GM21723 (cell line): Measurements from ENCODE around the gene LEKR1.
"Not testable (repeated sequence)": the region's sequence is repeated elsewhere in the genome, so short reads cannot be mapped to it uniquely, and the experiment has no call there.

Experiments
- ATAC-seq: cut with Tn5 transposase; IDR thresholded peaks from one replicate; pipeline ENCODE4 v1.9.1; 2021; ENCODE audit warnings: mild to moderate bottlenecking, moderate library complexity; ENCODE audit not compliant: unreplicated experiment

The LEKR1 gene

GRCh38 chr3:156826144-156826895 lies at the start of gene LEKR1:
Gene LEKR1 (plus strand): TSS chr3:156826353. CDS start chr3:156829330, 2,977 bp downstream.
- ATAC-seq, result peak; percentile 93

- ATAC-seq, result no peak
Observed at GRCh38 chr3:156776871-156777270, 49.3 kb upstream of the LEKR1 start.

GRCh38 chr3:156781310-156782230 lies 44.6 kb upstream of the LEKR1 start:
- no peak for ATAC-seq

GRCh38 chr3:156782319-156782718 lies 43.8 kb upstream of the LEKR1 start:
- no peak for ATAC-seq

- no peak for ATAC-seq
Observed at GRCh38 chr3:156782921-156783320, 43.2 kb upstream of the LEKR1 start.

- ATAC-seq, result no peak
Observed at GRCh38 chr3:156787001-156787400, 39.2 kb upstream of the LEKR1 start.

GRCh38 chr3:156787926-156788663 lies 38.1 kb upstream of the LEKR1 start:
- no peak for ATAC-seq

- ATAC-seq, result no peak
Observed at GRCh38 chr3:156788846-156789245, 37.3 kb upstream of the LEKR1 start.

- no peak for ATAC-seq
Observed at GRCh38 chr3:156790156-156790555, 36.0 kb upstream of the LEKR1 start.

GRCh38 chr3:156792114-156792513 lies 34.0 kb upstream of the LEKR1 start:
- ATAC-seq, result no peak

- no peak for ATAC-seq
Observed at GRCh38 chr3:156792536-156792935, 33.6 kb upstream of the LEKR1 start.

- ATAC-seq, result no peak
Observed at GRCh38 chr3:156792945-156793344, 33.2 kb upstream of the LEKR1 start.

- no peak for ATAC-seq
Observed at GRCh38 chr3:156793400-156793799, 32.8 kb upstream of the LEKR1 start.

- no peak for ATAC-seq
Observed at GRCh38 chr3:156793851-156794250, 32.3 kb upstream of the LEKR1 start.

- no peak for ATAC-seq
Observed at GRCh38 chr3:156795890-156796481, 30.2 kb upstream of the LEKR1 start.

- ATAC-seq, result no peak
Observed at GRCh38 chr3:156797368-156797767, 28.8 kb upstream of the LEKR1 start.

- ATAC-seq, result not testable (repeated sequence)
Observed at GRCh38 chr3:156800287-156800686, 25.9 kb upstream of the LEKR1 start.

- ATAC-seq, result no peak
Observed at GRCh38 chr3:156801746-156802145, 24.4 kb upstream of the LEKR1 start.

GRCh38 chr3:156802821-156803606 lies 23.1 kb upstream of the LEKR1 start:
- no peak for ATAC-seq
